BJ (cell line): Measurements from ENCODE around the gene REXO5. TPM values are rescaled to one million over a fixed set of nuclear protein-coding genes. Genes with fewer than 3 reads are reported as not detected.

ENCODE experiments used
- CTCF ChIA-PET: fragments of 350-600 bp; formaldehyde crosslinking; extraction: SDS; loops from one replicate; lab custom pipeline; 2021; ENCODE audit warnings: antibody characterized with exemption, inconsistent platforms; lab: Yijun Ruan, JAX
- POLR2A ChIA-PET: fragments of 300-600 bp; sonication (Branson Sonifier 250); formaldehyde crosslinking; extraction: SDS; loops from one replicate; lab custom pipeline; 2021; ENCODE audit warnings: antibody characterized with exemption; lab: Charles Lee
- DNase-seq: peaks from one replicate; pipeline ENCODE4 v3.0.0-alpha.2; 2011; ENCODE audit warnings: low read depth
- H3K27me3 ChIP-seq: 2 replicates; pipeline ENCODE4 v1.6.0; 2011; ENCODE audit warnings: low read length; ENCODE audit not compliant: control insufficient read depth, insufficient read depth
- H3K36me3 ChIP-seq: 2 replicates; pipeline ENCODE4 v1.5.1; 2011; ENCODE audit warnings: low read length; ENCODE audit not compliant: control insufficient read depth, insufficient read depth
- H3K4me3 ChIP-seq: 2 replicates; pipeline ENCODE4 v1.5.1; 2011; ENCODE audit warnings: low read depth, mild to moderate bottlenecking, control low read depth, low read length
- CTCF ChIP-seq: IDR thresholded peaks from 2 replicates; pipeline ENCODE4 v1.5.1; 2011; ENCODE audit warnings: low read depth, mild to moderate bottlenecking, control low read depth, inconsistent platforms, low read length, moderate library complexity; ENCODE audit not compliant: insufficient read depth
- polyA plus RNA-seq: library from polyadenylated mRNA; depleted of rRNA; stranded (reverse); fragments of >200 nt; gene quantifications from 2 replicates; pipeline ENCODE4 v1.2.3, GENCODE V29; 2011

The REXO5 gene
- polyA plus RNA-seq, 1 experiment, result 2.2 TPM

GRCh38 chr16:20875355-20875650 is 69.0 kb downstream of the REXO5 start:
- POLR2A ChIA-PET, result no interaction called here
- no peak for DNase-seq

GRCh38 chr16:20878682-20879147 is 72.4 kb downstream of the REXO5 start:
- Histone ChIP-seq H3K4me3 (no peak overlapping the region), H3K27me3 (no peaks in the 10 kb centered on the region), H3K36me3 (no peaks in the 10 kb centered on the region)
- ChIA-PET CTCF (no interaction called here), POLR2A (interaction anchor here (0.6 kb wide), 1 partner anchor 20 kb away, joined by 6 read pairs; no protein-coding TSS in a partner anchor)
- no peak for TF ChIP-seq CTCF
- no peak for DNase-seq

More at GRCh38 chr16:20875355-20875650, 69.0 kb downstream of the REXO5 start:
- H3K36me3 ChIP-seq, result no peaks in the 10 kb centered on the region
- no peaks in the 10 kb centered on the region for H3K27me3 ChIP-seq
- no peak for TF ChIP-seq CTCF
- H3K4me3 ChIP-seq, result no peak overlapping the region
- CTCF ChIA-PET, result interaction anchor here (0.6 to 1.6 kb wide), 3 partner anchors 19 to 68 kb away, joined by 3 read pairs; no protein-coding TSS in a partner anchor

- H3K27me3 ChIP-seq, result no peaks in the 10 kb centered on the region
- ChIA-PET POLR2A (interaction anchor here (0.6 kb wide), 1 partner anchor 20 kb away, joined by 6 read pairs; no protein-coding TSS in a partner anchor), CTCF (no interaction called here)
- H3K4me3 ChIP-seq, result no peak overlapping the region
- no peak for TF ChIP-seq CTCF
- H3K36me3 ChIP-seq, result no peaks in the 10 kb centered on the region; the same call in 1 of the 2 replicates
- no peak for DNase-seq
Measured at GRCh38 chr16:20879175-20880040, 73.1 kb downstream of the REXO5 start.

- no peak for TF ChIP-seq CTCF
- Histone ChIP-seq H3K36me3 (peaks cover 2% of the 10 kb centered on the region), H3K27me3 (no peaks in the 10 kb centered on the region), H3K4me3 (no peak overlapping the region)
- ChIA-PET CTCF (no interaction called here), POLR2A (interaction anchor here (0.6 kb wide), 1 partner anchor 13 kb away, joined by 3 read pairs; no protein-coding TSS in a partner anchor)
- no peak for DNase-seq
Measured at GRCh38 chr16:20880867-20881502, 74.7 kb downstream of the REXO5 start.

GRCh38 chr16:20881503-20881878 is 75.2 kb downstream of the REXO5 start:
- Histone ChIP-seq H3K36me3 (peaks cover 2% of the 10 kb centered on the region), H3K4me3 (no peak overlapping the region), H3K27me3 (no peaks in the 10 kb centered on the region)
- no peak for TF ChIP-seq CTCF
- no peak for DNase-seq
- ChIA-PET POLR2A (interaction anchor here (0.6 kb wide), 1 partner anchor 13 kb away, joined by 3 read pairs; no protein-coding TSS in a partner anchor), CTCF (no interaction called here)
